ENCODE data around the gene SLC35B1. TPM values are rescaled to one million over a fixed set of nuclear protein-coding genes. Genes with fewer than 3 reads are reported as not detected.

The SLC35B1 gene, protein sequence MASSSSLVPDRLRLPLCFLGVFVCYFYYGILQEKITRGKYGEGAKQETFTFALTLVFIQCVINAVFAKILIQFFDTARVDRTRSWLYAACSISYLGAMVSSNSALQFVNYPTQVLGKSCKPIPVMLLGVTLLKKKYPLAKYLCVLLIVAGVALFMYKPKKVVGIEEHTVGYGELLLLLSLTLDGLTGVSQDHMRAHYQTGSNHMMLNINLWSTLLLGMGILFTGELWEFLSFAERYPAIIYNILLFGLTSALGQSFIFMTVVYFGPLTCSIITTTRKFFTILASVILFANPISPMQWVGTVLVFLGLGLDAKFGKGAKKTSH
- total RNA-seq (2021) (43.5 and 44.7 TPM in 2 replicates), Bru-seq, nascent RNA (percentile 80 among the genes with signal in this experiment), BruChase-seq, experiment 1, labeled RNA remaining after a 2-hour chase (percentile 78 among the genes with signal in this experiment), BruChase-seq, experiment 2, labeled RNA remaining after a 6-hour chase (percentile 91 among the genes with signal in this experiment)
- long read RNA-seq, transcript SLC35B1-220 (9 exons, 1,611 nt), result major isoform, 16 of 44 reads
- long read RNA-seq, transcript SLC35B1-209 (9 exons, 1,320 nt), result minor isoform, 15 of 44 reads
- long read RNA-seq, partial matches to known transcripts, result 3 of 44 reads
- long read RNA-seq, other reads (novel, unspliced or antisense), result 10 of 44 reads

DNA sequence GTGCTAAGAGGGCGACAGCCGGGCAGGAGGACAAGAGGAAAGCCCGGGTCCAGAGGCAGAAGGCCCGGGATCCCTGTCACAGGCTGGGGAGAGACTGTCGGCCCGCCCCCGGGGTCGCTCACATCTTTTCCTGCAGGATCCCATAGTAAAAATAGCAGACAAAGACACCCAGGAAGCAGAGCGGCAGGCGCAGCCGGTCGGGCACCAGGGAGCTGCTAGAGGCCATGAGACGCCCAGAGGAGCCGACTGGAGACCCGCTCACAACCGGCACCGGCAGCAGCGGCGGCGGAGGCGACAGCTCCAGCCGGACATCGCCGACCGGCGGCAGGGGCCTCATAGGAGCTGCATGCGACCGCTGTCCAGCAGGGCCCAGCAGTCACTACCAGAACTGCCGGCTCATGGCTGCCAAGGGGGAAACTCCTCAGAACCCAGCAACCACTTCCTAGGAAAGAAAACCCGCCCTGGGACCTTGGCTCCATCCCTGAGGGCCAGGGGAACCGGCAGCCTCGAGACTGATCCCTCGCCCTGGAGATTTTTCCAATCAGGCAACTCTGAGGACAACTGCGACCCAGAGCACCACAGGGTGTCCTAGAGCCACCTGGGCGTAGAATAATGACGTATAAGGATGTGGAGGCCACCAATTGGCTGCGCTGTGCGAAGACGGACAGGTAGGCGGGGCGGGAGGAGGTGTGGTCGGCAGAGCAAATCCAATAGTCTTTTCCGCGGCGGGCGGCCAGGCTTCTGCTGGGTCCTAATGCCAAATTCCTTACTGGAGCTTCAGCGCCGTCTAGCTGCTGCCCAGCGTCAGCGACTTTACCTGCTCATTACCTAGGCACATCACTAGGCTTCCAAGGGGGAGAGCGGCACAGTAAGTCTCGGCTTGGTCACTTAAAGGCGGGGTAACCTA lies at the start of gene SLC35B1:
Gene SLC35B1 (minus strand): TSS at position 357 of the 907 bp plus-strand sequence. CDS start 131 bp downstream, at position 226.
- Histone ChIP-seq H3K27me3 (ENCODE audit: insufficient read depth, low read depth) (no peaks in the 10 kb centered on the region), H3K36me3 (ENCODE audit: low read depth) (peaks cover 18% of the 10 kb centered on the region), H3K4me2 (peak within 1 kb of the TSS; percentile 99), H3K4me1 (replicated peaks; ENCODE audit: insufficient read depth) (peaks cover 17% of the 10 kb centered on the region), H3K79me2 (ENCODE audit: low read depth) (peaks cover 19% of the 10 kb centered on the region), H3K9me3 (ENCODE audit: insufficient read depth, low read depth) (no peaks in the 10 kb centered on the region), H3K4me3 (peak within 1 kb of the TSS; percentile 92), H3K9me2 (ENCODE audit: insufficient read depth) (no peaks in the 10 kb centered on the region), H4K20me1 (ENCODE audit: insufficient read depth) (no peaks in the 10 kb centered on the region), H3K27ac (peak within 1 kb of the TSS; percentile 86), H2AFZ (peak within 1 kb of the TSS; percentile 85), H3F3A (ENCODE audit: insufficient read depth, low read depth) (0 out of 2 replicates have a peak, but pooled peaks cover 11% of the 10 kb centered on the region)
- TF ChIP-seq, protein P1, sequence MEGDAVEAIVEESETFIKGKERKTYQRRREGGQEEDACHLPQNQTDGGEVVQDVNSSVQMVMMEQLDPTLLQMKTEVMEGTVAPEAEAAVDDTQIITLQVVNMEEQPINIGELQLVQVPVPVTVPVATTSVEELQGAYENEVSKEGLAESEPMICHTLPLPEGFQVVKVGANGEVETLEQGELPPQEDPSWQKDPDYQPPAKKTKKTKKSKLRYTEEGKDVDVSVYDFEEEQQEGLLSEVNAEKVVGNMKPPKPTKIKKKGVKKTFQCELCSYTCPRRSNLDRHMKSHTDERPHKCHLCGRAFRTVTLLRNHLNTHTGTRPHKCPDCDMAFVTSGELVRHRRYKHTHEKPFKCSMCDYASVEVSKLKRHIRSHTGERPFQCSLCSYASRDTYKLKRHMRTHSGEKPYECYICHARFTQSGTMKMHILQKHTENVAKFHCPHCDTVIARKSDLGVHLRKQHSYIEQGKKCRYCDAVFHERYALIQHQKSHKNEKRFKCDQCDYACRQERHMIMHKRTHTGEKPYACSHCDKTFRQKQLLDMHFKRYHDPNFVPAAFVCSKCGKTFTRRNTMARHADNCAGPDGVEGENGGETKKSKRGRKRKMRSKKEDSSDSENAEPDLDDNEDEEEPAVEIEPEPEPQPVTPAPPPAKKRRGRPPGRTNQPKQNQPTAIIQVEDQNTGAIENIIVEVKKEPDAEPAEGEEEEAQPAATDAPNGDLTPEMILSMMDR (conservative IDR thresholded peaks at IDR 0.05), result peak; percentile 83
- no peak for TF ChIP-seq EZH2 (IDR thresholded peaks at IDR 0.05; ENCODE audit: low read depth)
- DNase-seq, result peak; percentile 97 to 98
- ChIA-PET CTCF (interaction anchor here (0.6 to 1.0 kb wide), 5 partner anchors 21 to 132 kb away, joined by 3 to 6 read pairs (median 4); partner anchors contain the start of gene NXPH3), POLR2A (ENCODE audit: unreplicated experiment) (interaction anchor here (1.2 kb wide), 1 partner anchor 56 kb away, joined by 11 read pairs; the partner anchor contains the start of gene FAM117A)
- intact Hi-C loops (cut with micrococcal nuclease; ENCODE audit: unreplicated experiment), result loop anchor here (1.0 to 5.0 kb wide), 4 partner anchors 57 to 291 kb away; partner anchors contain the start of genes FAM117A and KAT7
- BruUV-seq (replicated peaks), result no TSS peak

DNA sequence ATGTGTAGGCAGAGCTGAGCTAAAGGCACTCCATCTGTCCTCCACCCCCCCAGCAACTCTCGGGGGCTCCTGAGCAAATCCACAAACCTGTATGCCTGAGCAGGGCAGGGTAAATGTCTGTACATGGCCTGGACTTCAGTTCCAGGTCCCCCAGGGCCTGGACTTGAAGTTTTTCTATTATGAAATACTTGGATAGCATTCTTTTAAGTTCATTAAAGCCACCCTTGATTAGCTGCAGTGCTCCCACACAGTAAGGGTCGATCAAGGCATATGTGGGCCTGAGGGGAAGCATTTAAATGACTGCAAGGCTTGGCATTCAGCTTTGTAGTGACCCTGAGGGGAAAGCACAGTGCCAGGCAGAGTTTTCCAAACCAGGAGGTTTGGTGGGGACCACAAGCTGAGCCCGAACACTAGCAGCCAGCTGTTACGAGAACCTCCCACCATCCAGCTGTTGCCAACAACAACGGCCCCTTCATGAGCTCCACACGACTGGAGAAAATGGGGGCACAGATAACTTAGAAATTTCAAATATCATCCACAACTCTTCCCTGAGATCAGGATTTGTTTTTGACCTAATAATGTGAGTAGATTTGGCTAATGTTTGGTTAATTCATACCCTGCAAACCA lies 49.5 kb upstream of the SLC35B1 start:
- DNase-seq, result no peak
- Histone ChIP-seq H3K9me2 (ENCODE audit: insufficient read depth) (no peaks in the 10 kb centered on the region), H3K9me3 (ENCODE audit: insufficient read depth, low read depth) (no peaks in the 10 kb centered on the region), H3K27ac (no peak overlapping the region), H3K4me1 (replicated peaks; ENCODE audit: insufficient read depth) (no peaks in the 10 kb centered on the region), H3K79me2 (ENCODE audit: low read depth) (no peaks in the 10 kb centered on the region), H3K4me2 (no peak overlapping the region), H2AFZ (no peak overlapping the region), H4K20me1 (ENCODE audit: insufficient read depth) (no peaks in the 10 kb centered on the region), H3K4me3 (no peak overlapping the region), H3K27me3 (ENCODE audit: insufficient read depth, low read depth) (no peaks in the 10 kb centered on the region), H3K36me3 (ENCODE audit: low read depth) (no peaks in the 10 kb centered on the region), H3F3A (ENCODE audit: insufficient read depth, low read depth) (no peaks in the 10 kb centered on the region)
- POLR2A ChIA-PET (ENCODE audit: unreplicated experiment), result no interaction called here
- CTCF ChIA-PET, result no interaction called here
- intact Hi-C loops (cut with micrococcal nuclease; ENCODE audit: unreplicated experiment), result no loop called here
- no TSS peak for BruUV-seq (replicated peaks)
- TF ChIP-seq EZH2 (IDR thresholded peaks at IDR 0.05; ENCODE audit: low read depth), result no peak
- TF ChIP-seq, protein P1 (conservative IDR thresholded peaks at IDR 0.05), result no peak
